GM12874 (cell line): ENCODE data around the gene COX4I1.

Experiments used
- TF ChIP-seq, protein P1 (sequence below): IDR thresholded peaks from 2 replicates; pipeline ENCODE4 v1.5.1; 2011; ENCODE audit warnings: low read depth, mild to moderate bottlenecking, control low read depth, low read length, moderate library complexity; ENCODE audit not compliant: insufficient read depth

The COX4I1 gene

DNA sequence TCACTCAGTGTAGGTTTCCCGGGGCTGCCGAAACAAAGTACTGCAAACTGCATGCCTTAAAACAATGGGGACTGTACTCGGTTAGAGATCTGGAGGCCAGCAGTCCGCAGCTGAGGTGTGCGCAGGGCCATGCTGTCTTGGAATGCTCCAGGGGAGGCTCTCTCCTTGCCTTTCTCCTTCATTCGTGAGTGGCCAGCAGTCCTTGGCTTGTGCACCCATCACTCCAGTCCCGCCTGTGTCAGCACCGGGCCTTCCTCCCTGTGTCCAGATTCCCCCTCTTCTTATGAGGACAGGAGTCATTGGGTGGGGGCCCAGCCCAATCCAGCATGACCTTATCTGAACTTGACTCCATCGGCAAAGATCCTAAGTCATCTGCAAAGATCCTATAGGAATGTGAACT is 43.4 kb downstream of the COX4I1 start:
- TF ChIP-seq, protein P1, sequence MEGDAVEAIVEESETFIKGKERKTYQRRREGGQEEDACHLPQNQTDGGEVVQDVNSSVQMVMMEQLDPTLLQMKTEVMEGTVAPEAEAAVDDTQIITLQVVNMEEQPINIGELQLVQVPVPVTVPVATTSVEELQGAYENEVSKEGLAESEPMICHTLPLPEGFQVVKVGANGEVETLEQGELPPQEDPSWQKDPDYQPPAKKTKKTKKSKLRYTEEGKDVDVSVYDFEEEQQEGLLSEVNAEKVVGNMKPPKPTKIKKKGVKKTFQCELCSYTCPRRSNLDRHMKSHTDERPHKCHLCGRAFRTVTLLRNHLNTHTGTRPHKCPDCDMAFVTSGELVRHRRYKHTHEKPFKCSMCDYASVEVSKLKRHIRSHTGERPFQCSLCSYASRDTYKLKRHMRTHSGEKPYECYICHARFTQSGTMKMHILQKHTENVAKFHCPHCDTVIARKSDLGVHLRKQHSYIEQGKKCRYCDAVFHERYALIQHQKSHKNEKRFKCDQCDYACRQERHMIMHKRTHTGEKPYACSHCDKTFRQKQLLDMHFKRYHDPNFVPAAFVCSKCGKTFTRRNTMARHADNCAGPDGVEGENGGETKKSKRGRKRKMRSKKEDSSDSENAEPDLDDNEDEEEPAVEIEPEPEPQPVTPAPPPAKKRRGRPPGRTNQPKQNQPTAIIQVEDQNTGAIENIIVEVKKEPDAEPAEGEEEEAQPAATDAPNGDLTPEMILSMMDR = no peak

DNA sequence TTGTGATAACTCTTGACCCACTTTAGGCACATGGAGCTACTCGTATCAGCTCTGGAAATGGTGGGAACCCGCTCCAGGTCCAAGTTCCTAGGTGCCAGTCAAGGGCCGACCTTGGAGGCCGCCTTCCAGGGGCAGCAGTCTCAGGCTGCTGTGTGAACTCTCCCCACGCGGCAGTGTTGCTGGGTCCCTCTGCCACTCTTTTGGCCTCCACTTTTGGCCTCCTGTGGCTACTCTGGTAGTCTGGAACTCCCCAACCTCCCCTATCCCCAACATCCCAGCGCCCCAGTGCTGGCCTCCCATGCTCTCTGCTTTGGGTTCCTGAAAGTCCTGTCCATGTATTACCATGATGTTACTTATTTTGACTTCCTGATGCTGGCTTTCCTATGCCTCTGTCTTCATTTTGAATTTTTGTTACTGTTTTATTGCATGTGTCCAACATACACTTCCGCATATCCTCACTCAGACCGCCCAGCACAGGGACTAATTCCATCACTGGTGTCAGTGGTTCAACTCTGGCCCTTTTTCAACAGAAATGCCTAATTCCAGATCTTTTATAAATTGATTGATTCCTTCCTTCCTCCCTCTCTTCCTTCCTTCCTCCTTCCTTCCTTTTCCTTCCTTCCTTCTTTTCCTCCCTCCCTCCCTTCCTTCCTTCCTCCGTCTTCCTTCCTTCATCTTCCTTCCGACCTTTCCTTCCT is 44.1 kb downstream of the COX4I1 start:
- TF ChIP-seq, protein P1 = no peak

DNA sequence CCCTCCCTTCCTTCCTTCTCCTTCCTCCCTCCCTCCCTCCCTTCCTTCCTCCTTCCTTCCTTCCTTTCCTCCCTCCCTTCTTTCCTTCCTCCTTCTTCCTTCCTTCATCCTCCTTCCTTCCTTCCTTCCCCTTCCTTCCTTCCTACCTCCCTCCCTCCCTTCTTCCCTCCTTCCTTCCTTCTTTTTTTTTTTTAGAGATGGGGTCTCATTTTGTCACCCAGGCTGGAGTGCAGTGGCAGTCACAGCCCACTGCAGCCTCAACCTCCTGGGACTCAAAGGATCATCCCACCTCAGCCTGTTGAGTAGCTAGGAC is 44.6 kb downstream of the COX4I1 start:
- TF ChIP-seq, protein P1 = no peak

DNA sequence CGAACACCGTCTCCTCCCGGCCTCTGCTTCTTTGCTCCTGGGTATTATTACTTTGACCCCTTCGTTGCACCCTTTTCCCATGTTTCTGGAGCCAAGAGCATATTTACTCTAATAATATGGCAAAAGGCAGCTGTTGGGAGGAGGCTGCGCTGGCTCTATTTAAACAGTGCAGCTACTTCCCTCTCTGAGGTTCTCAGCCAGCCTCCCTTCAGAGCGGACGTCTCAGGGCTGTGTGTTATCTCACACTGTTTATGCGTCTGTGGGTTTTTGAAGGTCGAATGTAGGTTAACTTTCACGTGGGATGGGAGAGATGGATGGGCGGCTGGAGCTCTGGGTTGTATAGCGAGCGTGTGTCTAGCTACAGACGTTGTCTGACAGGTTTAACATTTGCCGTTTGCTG is 45.3 kb downstream of the COX4I1 start:
- TF ChIP-seq, protein P1 = no peak

DNA sequence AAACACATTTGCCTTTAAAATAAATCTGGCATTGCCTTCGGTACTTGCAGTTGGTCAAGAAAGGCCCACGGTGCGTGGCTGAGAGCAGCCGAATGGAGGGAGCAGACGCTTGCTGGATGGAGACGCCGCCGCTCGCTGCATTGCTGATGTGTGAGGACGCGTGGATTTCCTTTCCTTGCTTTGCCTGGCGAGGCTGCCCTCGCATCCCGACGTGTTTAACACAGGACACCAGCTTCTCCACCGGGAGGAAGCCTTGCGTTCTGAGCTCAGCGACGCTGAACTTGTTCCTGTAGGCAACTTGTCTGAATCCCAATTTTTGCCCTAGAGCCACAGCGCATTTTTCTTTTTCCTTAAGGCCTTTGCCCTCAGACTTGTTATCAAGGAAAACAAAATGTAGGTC is 45.8 kb downstream of the COX4I1 start:
- TF ChIP-seq, protein P1 = no peak

DNA sequence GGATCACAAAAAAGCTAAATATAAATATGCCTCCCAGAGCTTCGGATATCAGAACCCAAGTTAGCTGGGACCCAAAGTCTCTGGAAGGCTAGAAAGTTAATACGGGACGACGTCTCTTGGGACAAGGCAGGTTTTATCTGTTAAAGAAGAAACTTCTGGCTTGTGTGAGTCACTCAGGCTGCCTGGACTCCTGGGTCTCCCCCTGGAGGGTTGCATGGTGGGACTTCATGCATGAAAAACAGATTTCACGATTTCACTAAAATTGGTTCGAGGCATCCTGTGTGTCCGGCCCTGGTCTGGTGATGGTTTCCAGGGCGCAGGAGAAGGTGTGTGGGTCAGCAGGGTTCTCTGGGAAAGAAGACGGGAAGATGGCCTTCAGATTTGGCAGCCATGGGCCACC is 47.0 kb downstream of the COX4I1 start:
- TF ChIP-seq, protein P1 = no peak

DNA sequence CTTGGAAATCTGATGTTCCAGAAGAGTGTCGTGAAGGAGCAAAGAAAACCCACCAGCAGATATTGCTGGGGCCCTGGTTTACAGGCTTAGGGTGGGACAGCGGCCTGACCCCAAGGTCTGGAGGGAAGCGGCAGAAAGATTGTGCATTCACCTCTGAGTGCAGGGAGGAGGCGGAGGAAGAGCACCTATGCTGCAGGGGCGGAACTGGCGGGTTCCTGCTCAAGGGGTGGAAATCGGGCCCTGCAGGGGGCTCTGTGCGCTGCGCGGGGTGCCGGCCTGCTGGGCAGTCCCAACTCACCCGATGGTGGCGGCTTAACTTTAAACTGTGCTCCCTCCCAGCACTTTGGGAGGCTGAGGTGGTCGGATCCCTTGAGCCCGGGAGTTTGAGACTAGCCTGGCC is 47.5 kb downstream of the COX4I1 start:
- TF ChIP-seq, protein P1 = no peak
